Neural progenitor cell (in vitro differentiated cells): ENCODE results near the gene MDM1. TPM values are rescaled to one million over a fixed set of nuclear protein-coding genes. Genes with fewer than 3 reads are reported as not detected.
A peak's percentile ranks its signal among the peaks of the same experiment; 100 is the strongest.

Experiments
- DNase-seq: peaks from one replicate; pipeline ENCODE4 v3.0.0-alpha.2; 2016; ENCODE audit warnings: low spot score
- H2AFZ ChIP-seq: fragments of 200-600 bp; sonication (generic); replicated peaks from 2 replicates; pipeline ENCODE4 v1.6.1; 2016; ENCODE audit warnings: antibody characterized with exemption
- H3F3A ChIP-seq: fragments of 200-600 bp; sonication (generic); 2 replicates; pipeline ENCODE4 v1.6.1; 2016; ENCODE audit warnings: antibody characterized with exemption, low read depth
- H3K27ac ChIP-seq: fragments of 200-600 bp; sonication (generic); 2 replicates; pipeline ENCODE4 v1.5.1; 2016; ENCODE audit warnings: mild to moderate bottlenecking
- H3K27me3 ChIP-seq: fragments of 200-600 bp; sonication (generic); 2 replicates; pipeline ENCODE4 v1.6.1; 2016; ENCODE audit warnings: mild to moderate bottlenecking, moderate library complexity
- H3K36me3 ChIP-seq: fragments of 200-600 bp; sonication (generic); 2 replicates; pipeline ENCODE4 v1.5.1; 2016
- H3K4me1 ChIP-seq: fragments of 200-600 bp; sonication (generic); 2 replicates; pipeline ENCODE4 v1.6.1; 2016; ENCODE audit warnings: mixed run types
- H3K4me2 ChIP-seq: fragments of 200-600 bp; sonication (generic); 2 replicates; pipeline ENCODE4 v1.6.1; 2016
- H3K4me3 ChIP-seq: fragments of 200-600 bp; sonication (generic); 2 replicates; pipeline ENCODE4 v1.5.1; 2016
- H3K79me2 ChIP-seq: fragments of 200-600 bp; sonication (generic); 2 replicates; pipeline ENCODE4 v1.6.1; 2016; ENCODE audit warnings: low read depth
- H3K9ac ChIP-seq: fragments of 200-600 bp; sonication (generic); 2 replicates; pipeline ENCODE4 v1.6.1; 2016
- H3K9me3 ChIP-seq: fragments of 200-600 bp; sonication (generic); 2 replicates; pipeline ENCODE4 v1.5.1; 2016; ENCODE audit warnings: low read depth
- H4K20me1 ChIP-seq: fragments of 200-600 bp; sonication (generic); 2 replicates; pipeline ENCODE4 v1.6.1; 2016; ENCODE audit warnings: low read depth
- H3K27ac Mint-ChIP-seq: 3 replicates; pipeline ENCODE4 v1.8.0; 2021; ENCODE audit warnings: mixed read lengths
- H3K27me3 Mint-ChIP-seq: 2 replicates; pipeline ENCODE4 v1.8.0; 2022; ENCODE audit warnings: low read depth, mild to moderate bottlenecking, inconsistent platforms, moderate library complexity, mixed read lengths; ENCODE audit not compliant: insufficient read depth
- H3K36me3 Mint-ChIP-seq: 3 replicates; pipeline ENCODE4 v1.8.0; 2021; ENCODE audit warnings: mixed read lengths
- H3K4me1 Mint-ChIP-seq: 3 replicates; pipeline ENCODE4 v1.8.0; 2021; ENCODE audit warnings: mixed read lengths
- H3K4me3 Mint-ChIP-seq: 3 replicates; pipeline ENCODE4 v1.8.0; 2021; ENCODE audit warnings: mild to moderate bottlenecking, moderate library complexity, mixed read lengths
- H3K9me3 Mint-ChIP-seq: 3 replicates; pipeline ENCODE4 v1.8.0; 2020; ENCODE audit warnings: mixed read lengths
- EZH2 ChIP-seq: fragments of 200-600 bp; sonication (generic); IDR thresholded peaks from 2 replicates; pipeline ENCODE4 v1.6.1; 2017; ENCODE audit warnings: antibody characterized with exemption, mild to moderate bottlenecking, moderate library complexity
- EZH2phosphoT487 ChIP-seq: fragments of 200-600 bp; sonication (generic); IDR thresholded peaks from 2 replicates; pipeline ENCODE4 v1.6.1; 2017; ENCODE audit warnings: antibody characterized with exemption
- total RNA-seq: library from RNA; depleted of rRNA; stranded (reverse); fragments of >200 nt; gene quantifications from 2 replicates; pipeline ENCODE4 v1.2.3, GENCODE V29; 2015; ENCODE audit warnings: low replicate concordance
- TF ChIP-seq, protein P1 (sequence below): fragments of 200-600 bp; sonication (generic); IDR thresholded peaks from 2 replicates; pipeline ENCODE4 v1.5.1; 2017; ENCODE audit warnings: antibody characterized with exemption, mild to moderate bottlenecking

Gene MDM1
- total RNA-seq, 1 donor from 2014 or later, result 47.2 TPM

DNA sequence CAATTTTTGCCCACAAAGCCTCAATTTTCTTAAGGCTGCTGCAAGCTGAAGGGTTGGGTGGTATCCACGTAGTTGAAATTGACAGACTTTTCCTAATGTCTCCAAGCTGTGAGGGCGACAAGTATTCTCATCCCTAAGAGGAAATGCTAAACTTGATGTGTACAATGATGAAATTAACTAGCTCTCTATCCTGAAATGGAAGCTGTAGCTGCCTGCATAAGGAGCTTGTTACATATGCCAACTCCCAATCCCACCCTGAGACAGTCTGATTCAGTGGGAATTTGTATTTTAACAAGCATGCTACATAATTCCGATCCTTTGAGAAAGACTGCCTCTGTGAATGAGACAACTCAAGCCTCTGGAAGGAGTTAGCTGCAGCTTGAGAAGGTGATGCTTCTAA lies 45.7 kb upstream of the MDM1 start:
- TF ChIP-seq EZH2 (no peak), EZH2phosphoT487 (no peak)
- TF ChIP-seq, protein P1, sequence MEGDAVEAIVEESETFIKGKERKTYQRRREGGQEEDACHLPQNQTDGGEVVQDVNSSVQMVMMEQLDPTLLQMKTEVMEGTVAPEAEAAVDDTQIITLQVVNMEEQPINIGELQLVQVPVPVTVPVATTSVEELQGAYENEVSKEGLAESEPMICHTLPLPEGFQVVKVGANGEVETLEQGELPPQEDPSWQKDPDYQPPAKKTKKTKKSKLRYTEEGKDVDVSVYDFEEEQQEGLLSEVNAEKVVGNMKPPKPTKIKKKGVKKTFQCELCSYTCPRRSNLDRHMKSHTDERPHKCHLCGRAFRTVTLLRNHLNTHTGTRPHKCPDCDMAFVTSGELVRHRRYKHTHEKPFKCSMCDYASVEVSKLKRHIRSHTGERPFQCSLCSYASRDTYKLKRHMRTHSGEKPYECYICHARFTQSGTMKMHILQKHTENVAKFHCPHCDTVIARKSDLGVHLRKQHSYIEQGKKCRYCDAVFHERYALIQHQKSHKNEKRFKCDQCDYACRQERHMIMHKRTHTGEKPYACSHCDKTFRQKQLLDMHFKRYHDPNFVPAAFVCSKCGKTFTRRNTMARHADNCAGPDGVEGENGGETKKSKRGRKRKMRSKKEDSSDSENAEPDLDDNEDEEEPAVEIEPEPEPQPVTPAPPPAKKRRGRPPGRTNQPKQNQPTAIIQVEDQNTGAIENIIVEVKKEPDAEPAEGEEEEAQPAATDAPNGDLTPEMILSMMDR, result no peak
- H3K4me1 Mint-ChIP-seq, result peaks cover 12% of the 10 kb centered on the region
- no peaks in the 10 kb centered on the region for H3K9me3 Mint-ChIP-seq
- no peak for DNase-seq
- no peak overlapping the region for H3K4me3 Mint-ChIP-seq
- no peaks in the 10 kb centered on the region for H3F3A ChIP-seq
- H3K9me3 ChIP-seq, result no peaks in the 10 kb centered on the region
- H3K36me3 ChIP-seq, result no peaks in the 10 kb centered on the region
- H3K27ac ChIP-seq, result no peak overlapping the region
- H3K27me3 ChIP-seq, result no peaks in the 10 kb centered on the region
- H3K27me3 Mint-ChIP-seq, result peaks cover 2% of the 10 kb centered on the region
- H3K27ac Mint-ChIP-seq, result no peak overlapping the region
- no peaks in the 10 kb centered on the region for H4K20me1 ChIP-seq
- no peak overlapping the region for H3K4me2 ChIP-seq
- no peak overlapping the region for H2AFZ ChIP-seq
- no peaks in the 10 kb centered on the region for H3K36me3 Mint-ChIP-seq
- H3K4me3 ChIP-seq, result no peak overlapping the region
- H3K79me2 ChIP-seq, result no peaks in the 10 kb centered on the region
- no peaks in the 10 kb centered on the region for H3K4me1 ChIP-seq
- H3K9ac ChIP-seq, result no peak overlapping the region

DNA sequence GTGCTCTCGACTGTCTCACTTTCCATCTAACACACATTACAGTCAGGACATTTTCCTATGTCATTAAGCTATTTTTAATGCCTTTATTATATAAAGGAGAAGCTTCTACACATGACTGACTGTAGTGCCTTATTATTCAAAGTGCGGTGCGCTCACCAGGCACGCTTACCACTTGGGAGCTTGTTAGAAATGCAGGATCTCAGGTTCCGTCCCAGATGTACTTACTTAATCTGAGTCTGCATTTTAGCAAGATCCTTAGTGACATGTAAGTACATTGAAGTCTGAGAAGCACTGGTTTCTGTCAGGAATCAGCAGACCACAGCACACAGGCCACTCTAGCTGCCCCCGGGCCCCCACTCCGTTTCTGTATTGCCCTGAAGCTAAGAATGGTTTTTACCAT lies 44.7 kb upstream of the MDM1 start:
- H3K4me1 Mint-ChIP-seq, result peaks cover 14% of the 10 kb centered on the region
- no peaks in the 10 kb centered on the region for H3F3A ChIP-seq
- no peaks in the 10 kb centered on the region for H3K9me3 Mint-ChIP-seq
- no peaks in the 10 kb centered on the region for H4K20me1 ChIP-seq
- H3K27me3 Mint-ChIP-seq, result peaks cover 2% of the 10 kb centered on the region
- H2AFZ ChIP-seq, result no peak overlapping the region
- H3K36me3 Mint-ChIP-seq, result no peaks in the 10 kb centered on the region
- H3K27me3 ChIP-seq, result no peaks in the 10 kb centered on the region
- H3K27ac ChIP-seq, result no peak overlapping the region
- H3K4me2 ChIP-seq, result no peak overlapping the region
- no peaks in the 10 kb centered on the region for H3K9me3 ChIP-seq
- H3K36me3 ChIP-seq, result no peaks in the 10 kb centered on the region
- TF ChIP-seq, protein P1, result no peak
- H3K79me2 ChIP-seq, result no peaks in the 10 kb centered on the region
- no peak for DNase-seq
- H3K4me3 Mint-ChIP-seq, result no peak overlapping the region
- no peak overlapping the region for H3K9ac ChIP-seq
- no peak overlapping the region for H3K4me3 ChIP-seq
- no peak overlapping the region for H3K27ac Mint-ChIP-seq
- H3K4me1 ChIP-seq, result no peaks in the 10 kb centered on the region

DNA sequence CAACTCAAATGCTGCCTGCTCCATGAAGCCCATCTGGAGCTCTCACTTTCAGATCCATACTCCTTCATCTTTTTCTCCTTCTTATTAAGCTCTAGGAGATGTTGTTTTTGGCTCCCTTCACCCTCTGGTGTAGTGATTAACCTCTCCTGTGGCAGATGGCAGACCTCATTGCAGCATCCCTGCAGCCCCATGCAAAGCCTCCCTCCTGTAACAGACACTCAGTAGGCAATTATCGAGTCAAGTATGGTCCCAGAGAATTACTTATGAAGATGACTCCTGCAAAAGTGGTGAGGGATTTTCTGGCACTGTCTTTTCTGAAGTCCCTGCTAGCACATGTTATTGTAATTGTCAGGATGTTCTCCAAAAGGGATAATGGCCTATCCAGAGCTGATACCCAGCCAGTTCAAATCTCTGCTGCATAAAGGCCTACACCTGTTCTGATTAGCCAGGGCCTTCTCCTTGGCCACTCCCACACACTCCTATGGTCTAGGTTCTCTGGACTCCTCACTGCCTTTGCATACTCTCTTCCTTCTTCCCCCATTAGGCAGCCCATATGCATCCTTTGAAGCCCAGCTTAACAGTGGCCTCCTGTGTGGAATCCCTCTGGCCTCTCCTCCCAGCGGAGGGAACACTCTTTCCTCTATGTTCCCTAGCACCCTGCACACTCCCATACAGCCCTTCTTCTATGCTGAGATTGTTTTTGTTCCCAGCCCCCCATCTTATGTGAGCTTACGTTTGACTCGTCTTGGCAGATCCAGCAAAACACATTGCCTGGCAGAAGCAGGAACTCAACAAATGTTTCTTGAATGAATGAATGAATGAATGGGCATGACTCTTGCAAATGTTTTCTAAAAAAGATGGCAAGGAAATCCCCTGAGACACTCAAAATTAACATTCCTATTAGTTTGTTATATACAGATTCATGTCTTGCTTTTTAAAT lies 43.9 kb upstream of the MDM1 start:
- H3K9ac ChIP-seq, result no peak overlapping the region
- Mint-ChIP-seq H3K4me1 (peaks cover 14% of the 10 kb centered on the region), H3K27ac (peak overlapping the region; percentile 23), H3K27me3 (peaks cover 2% of the 10 kb centered on the region), H3K36me3 (no peaks in the 10 kb centered on the region), H3K9me3 (no peaks in the 10 kb centered on the region), H3K4me3 (no peak overlapping the region)
- TF ChIP-seq EZH2phosphoT487 (no peak), EZH2 (no peak)
- TF ChIP-seq, protein P1, result no peak
- no peak overlapping the region for H3K27ac ChIP-seq
- H3K4me2 ChIP-seq, result no peak overlapping the region
- H3K4me3 ChIP-seq, result no peak overlapping the region
- peak overlapping the region; percentile 72 for H2AFZ ChIP-seq
- no peaks in the 10 kb centered on the region for H3K27me3 ChIP-seq
- H3K4me1 ChIP-seq, result no peaks in the 10 kb centered on the region
- no peaks in the 10 kb centered on the region for H4K20me1 ChIP-seq
- H3K36me3 ChIP-seq, result no peaks in the 10 kb centered on the region
- H3K9me3 ChIP-seq, result no peaks in the 10 kb centered on the region
- no peaks in the 10 kb centered on the region for H3K79me2 ChIP-seq
- DNase-seq, result no peak
- H3F3A ChIP-seq, result no peaks in the 10 kb centered on the region
